ENCODE results near the gene KLHL17. TPM values are rescaled to one million over a fixed set of nuclear protein-coding genes. Genes with fewer than 3 reads are reported as not detected.

KLHL17 gene
- total and polyA plus RNA-seq, 4 donors = 0.98 to 5.4 (median 2.1) TPM

DNA sequence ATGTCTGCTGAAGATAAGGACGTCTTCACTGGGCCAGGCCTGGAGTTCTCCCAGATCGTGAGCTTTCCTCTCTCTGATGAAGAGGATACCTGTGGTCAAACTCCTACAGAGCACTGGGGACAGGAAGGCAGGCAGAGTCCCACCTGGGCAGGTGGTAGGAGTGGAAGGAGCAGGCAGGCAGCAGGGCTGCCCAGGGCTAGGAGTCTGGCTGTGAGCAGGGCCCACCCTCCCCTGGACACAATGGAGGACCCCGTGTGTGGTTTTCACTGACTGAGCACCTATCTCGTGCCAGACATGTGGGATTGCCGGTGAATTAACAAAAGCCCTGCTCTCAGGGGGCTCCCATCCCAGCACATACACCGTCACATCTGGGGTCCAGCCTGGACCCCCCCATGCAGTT, 41.5 kb upstream of the KLHL17 start:
- peaks cover 12 to 40% (median 25%) of the 10 kb centered on the region in 4 donors for H3K4me1 ChIP-seq (ENCODE audit: control insufficient read depth in 4 of 4, insufficient read depth in 4 of 4, low read length in 3 of 4)
- peaks cover 0 to 3% (median 0%) of the 10 kb centered on the region in 4 donors for H3K27me3 ChIP-seq (ENCODE audit: control insufficient read depth in 4 of 4, insufficient read depth in 4 of 4, low read length in 3 of 4)

DNA sequence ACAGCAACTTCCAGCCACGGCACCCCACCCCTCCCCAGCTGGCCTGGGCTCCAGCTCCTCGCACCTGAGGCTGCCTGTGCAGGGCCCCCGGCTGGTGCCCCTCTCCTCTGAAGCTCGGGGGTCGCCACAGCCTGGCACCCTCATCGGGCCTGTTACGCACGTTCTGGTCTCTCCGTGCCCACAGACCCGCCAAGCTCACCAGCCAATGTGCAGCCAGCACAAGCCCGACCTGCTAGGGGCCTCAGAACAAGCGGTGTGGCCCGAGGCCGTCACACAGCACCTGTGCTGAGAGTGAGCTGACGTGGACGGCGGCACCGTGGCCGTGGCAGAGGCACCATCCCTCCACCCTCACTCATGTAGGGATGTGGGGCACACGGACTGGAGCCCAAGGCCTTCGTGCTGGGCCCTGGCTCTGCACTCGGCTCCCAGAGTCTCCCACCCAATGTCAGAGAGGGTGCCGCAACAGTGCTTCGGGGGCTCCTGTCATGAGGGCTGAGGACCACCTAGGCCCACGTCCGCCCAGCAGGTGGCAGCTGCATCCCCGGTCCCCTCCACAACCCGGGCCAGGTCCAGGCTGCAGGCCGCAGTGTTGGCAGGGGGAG, 41.0 kb upstream of the KLHL17 start:
- H3K4me3 ChIP-seq (ENCODE audit: low read depth in 1 of 3, low read length in 3 of 3) = no peak overlapping the region
- no peak overlapping the region for H3K9ac ChIP-seq (ENCODE audit: low read depth in 1 of 2, low read length in 2 of 2)
- WGBS = 83% methylated on average over 29 of the region's 29 CpGs
- H3K27ac ChIP-seq (ENCODE audit: low read depth in 1 of 2, low read length in 2 of 2) = no peak overlapping the region
- TF ChIP-seq EGR1 (IDR thresholded peaks at IDR 0.05; ENCODE audit: low read depth in 2 of 2) (no peak), RAD21 (IDR thresholded peaks at IDR 0.05) (no peak), JUND (IDR thresholded peaks at IDR 0.05) (no peak), FOXA1 (IDR thresholded peaks at IDR 0.05) (no peak)
- peaks cover 0 to 3% (median 0%) of the 10 kb centered on the region in 4 donors for H3K27me3 ChIP-seq (ENCODE audit: control insufficient read depth in 4 of 4, insufficient read depth in 4 of 4, low read length in 3 of 4)
- no peaks in the 10 kb centered on the region for H3K9me3 ChIP-seq (ENCODE audit: control insufficient read depth in 4 of 4, low read length in 3 of 4)
- no peak for DNase-seq (ENCODE audit: low spot score)
- H3K36me3 ChIP-seq (ENCODE audit: control insufficient read depth in 4 of 4, insufficient read depth in 3 of 4, low read depth in 1 of 4, low read length in 3 of 4) = no peaks in the 10 kb centered on the region
- H3K4me1 ChIP-seq (ENCODE audit: control insufficient read depth in 4 of 4, insufficient read depth in 4 of 4, low read length in 3 of 4) = peaks cover 18 to 45% (median 27%) of the 10 kb centered on the region in 4 donors

More for the DNA sequence above, 41.5 kb upstream of the KLHL17 start:
- Histone ChIP-seq H3K9ac (ENCODE audit: low read depth in 1 of 2, low read length in 2 of 2) (no peak overlapping the region), H3K9me3 (ENCODE audit: control insufficient read depth in 4 of 4, low read length in 3 of 4) (no peaks in the 10 kb centered on the region), H3K36me3 (ENCODE audit: control insufficient read depth in 4 of 4, insufficient read depth in 3 of 4, low read depth in 1 of 4, low read length in 3 of 4) (no peaks in the 10 kb centered on the region), H3K4me3 (ENCODE audit: low read depth in 1 of 3, low read length in 3 of 3) (no peak overlapping the region), H3K27ac (ENCODE audit: low read depth in 1 of 2, low read length in 2 of 2) (no peak overlapping the region)
- WGBS = 71% methylated on average over 6 of the region's 6 CpGs
- no peak for DNase-seq (ENCODE audit: low spot score)
- TF ChIP-seq TAF1 (conservative IDR thresholded peaks at IDR 0.05) (no peak), NR2F2 (IDR thresholded peaks at IDR 0.05) (no peak), EGR1 (IDR thresholded peaks at IDR 0.05; ENCODE audit: low read depth in 2 of 2) (no peak), FOXA1 (IDR thresholded peaks at IDR 0.05) (no peak), GABPA (IDR thresholded peaks at IDR 0.05 in 1 of 2, conservative IDR thresholded peaks at IDR 0.05 in 1 of 2) (no peak), RAD21 (IDR thresholded peaks at IDR 0.05) (no peak), YY1 (IDR thresholded peaks at IDR 0.05) (no peak), SP1 (IDR thresholded peaks at IDR 0.05) (no peak), JUND (IDR thresholded peaks at IDR 0.05) (no peak), RXRA (IDR thresholded peaks at IDR 0.05) (no peak), HNF4G (IDR thresholded peaks at IDR 0.05) (no peak)
- TF ChIP-seq, protein P1, sequence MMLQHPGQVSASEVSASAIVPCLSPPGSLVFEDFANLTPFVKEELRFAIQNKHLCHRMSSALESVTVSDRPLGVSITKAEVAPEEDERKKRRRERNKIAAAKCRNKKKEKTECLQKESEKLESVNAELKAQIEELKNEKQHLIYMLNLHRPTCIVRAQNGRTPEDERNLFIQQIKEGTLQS (IDR thresholded peaks at IDR 0.05) = no peak
- TF ChIP-seq, protein P2, sequence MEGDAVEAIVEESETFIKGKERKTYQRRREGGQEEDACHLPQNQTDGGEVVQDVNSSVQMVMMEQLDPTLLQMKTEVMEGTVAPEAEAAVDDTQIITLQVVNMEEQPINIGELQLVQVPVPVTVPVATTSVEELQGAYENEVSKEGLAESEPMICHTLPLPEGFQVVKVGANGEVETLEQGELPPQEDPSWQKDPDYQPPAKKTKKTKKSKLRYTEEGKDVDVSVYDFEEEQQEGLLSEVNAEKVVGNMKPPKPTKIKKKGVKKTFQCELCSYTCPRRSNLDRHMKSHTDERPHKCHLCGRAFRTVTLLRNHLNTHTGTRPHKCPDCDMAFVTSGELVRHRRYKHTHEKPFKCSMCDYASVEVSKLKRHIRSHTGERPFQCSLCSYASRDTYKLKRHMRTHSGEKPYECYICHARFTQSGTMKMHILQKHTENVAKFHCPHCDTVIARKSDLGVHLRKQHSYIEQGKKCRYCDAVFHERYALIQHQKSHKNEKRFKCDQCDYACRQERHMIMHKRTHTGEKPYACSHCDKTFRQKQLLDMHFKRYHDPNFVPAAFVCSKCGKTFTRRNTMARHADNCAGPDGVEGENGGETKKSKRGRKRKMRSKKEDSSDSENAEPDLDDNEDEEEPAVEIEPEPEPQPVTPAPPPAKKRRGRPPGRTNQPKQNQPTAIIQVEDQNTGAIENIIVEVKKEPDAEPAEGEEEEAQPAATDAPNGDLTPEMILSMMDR (IDR thresholded peaks at IDR 0.05; ENCODE audit: low read depth, low read length, missing input control) = no peak
- TF ChIP-seq, protein P3, sequence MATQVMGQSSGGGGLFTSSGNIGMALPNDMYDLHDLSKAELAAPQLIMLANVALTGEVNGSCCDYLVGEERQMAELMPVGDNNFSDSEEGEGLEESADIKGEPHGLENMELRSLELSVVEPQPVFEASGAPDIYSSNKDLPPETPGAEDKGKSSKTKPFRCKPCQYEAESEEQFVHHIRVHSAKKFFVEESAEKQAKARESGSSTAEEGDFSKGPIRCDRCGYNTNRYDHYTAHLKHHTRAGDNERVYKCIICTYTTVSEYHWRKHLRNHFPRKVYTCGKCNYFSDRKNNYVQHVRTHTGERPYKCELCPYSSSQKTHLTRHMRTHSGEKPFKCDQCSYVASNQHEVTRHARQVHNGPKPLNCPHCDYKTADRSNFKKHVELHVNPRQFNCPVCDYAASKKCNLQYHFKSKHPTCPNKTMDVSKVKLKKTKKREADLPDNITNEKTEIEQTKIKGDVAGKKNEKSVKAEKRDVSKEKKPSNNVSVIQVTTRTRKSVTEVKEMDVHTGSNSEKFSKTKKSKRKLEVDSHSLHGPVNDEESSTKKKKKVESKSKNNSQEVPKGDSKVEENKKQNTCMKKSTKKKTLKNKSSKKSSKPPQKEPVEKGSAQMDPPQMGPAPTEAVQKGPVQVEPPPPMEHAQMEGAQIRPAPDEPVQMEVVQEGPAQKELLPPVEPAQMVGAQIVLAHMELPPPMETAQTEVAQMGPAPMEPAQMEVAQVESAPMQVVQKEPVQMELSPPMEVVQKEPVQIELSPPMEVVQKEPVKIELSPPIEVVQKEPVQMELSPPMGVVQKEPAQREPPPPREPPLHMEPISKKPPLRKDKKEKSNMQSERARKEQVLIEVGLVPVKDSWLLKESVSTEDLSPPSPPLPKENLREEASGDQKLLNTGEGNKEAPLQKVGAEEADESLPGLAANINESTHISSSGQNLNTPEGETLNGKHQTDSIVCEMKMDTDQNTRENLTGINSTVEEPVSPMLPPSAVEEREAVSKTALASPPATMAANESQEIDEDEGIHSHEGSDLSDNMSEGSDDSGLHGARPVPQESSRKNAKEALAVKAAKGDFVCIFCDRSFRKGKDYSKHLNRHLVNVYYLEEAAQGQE (IDR thresholded peaks at IDR 0.05) = no peak
- TF ChIP-seq, protein P4, sequence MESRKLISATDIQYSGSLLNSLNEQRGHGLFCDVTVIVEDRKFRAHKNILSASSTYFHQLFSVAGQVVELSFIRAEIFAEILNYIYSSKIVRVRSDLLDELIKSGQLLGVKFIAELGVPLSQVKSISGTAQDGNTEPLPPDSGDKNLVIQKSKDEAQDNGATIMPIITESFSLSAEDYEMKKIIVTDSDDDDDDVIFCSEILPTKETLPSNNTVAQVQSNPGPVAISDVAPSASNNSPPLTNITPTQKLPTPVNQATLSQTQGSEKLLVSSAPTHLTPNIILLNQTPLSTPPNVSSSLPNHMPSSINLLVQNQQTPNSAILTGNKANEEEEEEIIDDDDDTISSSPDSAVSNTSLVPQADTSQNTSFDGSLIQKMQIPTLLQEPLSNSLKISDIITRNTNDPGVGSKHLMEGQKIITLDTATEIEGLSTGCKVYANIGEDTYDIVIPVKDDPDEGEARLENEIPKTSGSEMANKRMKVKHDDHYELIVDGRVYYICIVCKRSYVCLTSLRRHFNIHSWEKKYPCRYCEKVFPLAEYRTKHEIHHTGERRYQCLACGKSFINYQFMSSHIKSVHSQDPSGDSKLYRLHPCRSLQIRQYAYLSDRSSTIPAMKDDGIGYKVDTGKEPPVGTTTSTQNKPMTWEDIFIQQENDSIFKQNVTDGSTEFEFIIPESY (IDR thresholded peaks at IDR 0.05) = no peak
